ENCODE data around the gene WWOX. TPM values are rescaled to one million over a fixed set of nuclear protein-coding genes. Genes with fewer than 3 reads are reported as not detected.
A peak's percentile ranks its signal among the peaks of the same experiment; 100 is the strongest.

The WWOX gene
- total and polyA plus RNA-seq, 2 of the 13 experiments (the other 11 are each of a cell fraction or from before 2014, with no cell fraction given), result 9.1 to 37.4 TPM

DNA sequence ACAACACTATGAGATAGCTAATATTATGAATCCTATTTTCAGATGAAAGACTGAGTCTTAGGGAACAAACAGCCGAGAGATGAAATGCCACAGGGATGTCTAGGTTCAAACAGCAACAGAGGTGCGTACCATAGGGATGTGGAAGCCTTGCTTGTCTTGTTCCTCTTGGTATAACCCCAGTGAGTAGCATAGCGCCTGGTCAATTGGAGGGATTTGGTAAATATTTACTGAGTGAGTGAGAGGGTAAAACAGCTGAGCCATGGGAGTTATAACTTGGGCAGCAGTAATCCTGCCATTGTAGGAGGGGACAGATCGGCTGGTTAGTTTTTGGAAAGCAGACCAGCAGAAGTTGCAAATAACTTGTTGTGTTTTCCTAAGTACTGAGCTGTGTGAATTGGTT is 80.2 kb downstream of the WWOX start (continued):
- TF ChIP-seq, protein P1, sequence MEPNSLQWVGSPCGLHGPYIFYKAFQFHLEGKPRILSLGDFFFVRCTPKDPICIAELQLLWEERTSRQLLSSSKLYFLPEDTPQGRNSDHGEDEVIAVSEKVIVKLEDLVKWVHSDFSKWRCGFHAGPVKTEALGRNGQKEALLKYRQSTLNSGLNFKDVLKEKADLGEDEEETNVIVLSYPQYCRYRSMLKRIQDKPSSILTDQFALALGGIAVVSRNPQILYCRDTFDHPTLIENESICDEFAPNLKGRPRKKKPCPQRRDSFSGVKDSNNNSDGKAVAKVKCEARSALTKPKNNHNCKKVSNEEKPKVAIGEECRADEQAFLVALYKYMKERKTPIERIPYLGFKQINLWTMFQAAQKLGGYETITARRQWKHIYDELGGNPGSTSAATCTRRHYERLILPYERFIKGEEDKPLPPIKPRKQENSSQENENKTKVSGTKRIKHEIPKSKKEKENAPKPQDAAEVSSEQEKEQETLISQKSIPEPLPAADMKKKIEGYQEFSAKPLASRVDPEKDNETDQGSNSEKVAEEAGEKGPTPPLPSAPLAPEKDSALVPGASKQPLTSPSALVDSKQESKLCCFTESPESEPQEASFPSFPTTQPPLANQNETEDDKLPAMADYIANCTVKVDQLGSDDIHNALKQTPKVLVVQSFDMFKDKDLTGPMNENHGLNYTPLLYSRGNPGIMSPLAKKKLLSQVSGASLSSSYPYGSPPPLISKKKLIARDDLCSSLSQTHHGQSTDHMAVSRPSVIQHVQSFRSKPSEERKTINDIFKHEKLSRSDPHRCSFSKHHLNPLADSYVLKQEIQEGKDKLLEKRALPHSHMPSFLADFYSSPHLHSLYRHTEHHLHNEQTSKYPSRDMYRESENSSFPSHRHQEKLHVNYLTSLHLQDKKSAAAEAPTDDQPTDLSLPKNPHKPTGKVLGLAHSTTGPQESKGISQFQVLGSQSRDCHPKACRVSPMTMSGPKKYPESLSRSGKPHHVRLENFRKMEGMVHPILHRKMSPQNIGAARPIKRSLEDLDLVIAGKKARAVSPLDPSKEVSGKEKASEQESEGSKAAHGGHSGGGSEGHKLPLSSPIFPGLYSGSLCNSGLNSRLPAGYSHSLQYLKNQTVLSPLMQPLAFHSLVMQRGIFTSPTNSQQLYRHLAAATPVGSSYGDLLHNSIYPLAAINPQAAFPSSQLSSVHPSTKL (CRISPR knock-in tag; IDR thresholded peaks at IDR 0.05), result peak; percentile 81
- peak; percentile 57; the same call in 1 of the 2 replicates for TF ChIP-seq ZNF12 (CRISPR knock-in tag; IDR thresholded peaks at IDR 0.05)
- no peak for TF ChIP-seq SAFB2 (CRISPR knock-in tag; IDR thresholded peaks at IDR 0.05; ENCODE audit: borderline replicate concordance, low read depth)
- TF ChIP-seq, protein P2, sequence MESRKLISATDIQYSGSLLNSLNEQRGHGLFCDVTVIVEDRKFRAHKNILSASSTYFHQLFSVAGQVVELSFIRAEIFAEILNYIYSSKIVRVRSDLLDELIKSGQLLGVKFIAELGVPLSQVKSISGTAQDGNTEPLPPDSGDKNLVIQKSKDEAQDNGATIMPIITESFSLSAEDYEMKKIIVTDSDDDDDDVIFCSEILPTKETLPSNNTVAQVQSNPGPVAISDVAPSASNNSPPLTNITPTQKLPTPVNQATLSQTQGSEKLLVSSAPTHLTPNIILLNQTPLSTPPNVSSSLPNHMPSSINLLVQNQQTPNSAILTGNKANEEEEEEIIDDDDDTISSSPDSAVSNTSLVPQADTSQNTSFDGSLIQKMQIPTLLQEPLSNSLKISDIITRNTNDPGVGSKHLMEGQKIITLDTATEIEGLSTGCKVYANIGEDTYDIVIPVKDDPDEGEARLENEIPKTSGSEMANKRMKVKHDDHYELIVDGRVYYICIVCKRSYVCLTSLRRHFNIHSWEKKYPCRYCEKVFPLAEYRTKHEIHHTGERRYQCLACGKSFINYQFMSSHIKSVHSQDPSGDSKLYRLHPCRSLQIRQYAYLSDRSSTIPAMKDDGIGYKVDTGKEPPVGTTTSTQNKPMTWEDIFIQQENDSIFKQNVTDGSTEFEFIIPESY (CRISPR knock-in tag; IDR thresholded peaks at IDR 0.05), result peak; percentile 68; the same call in 1 of the 2 replicates
- peak; percentile 27; the same call in 1 of the 2 replicates for TF ChIP-seq KDM1A (CRISPR knock-in tag; IDR thresholded peaks at IDR 0.05)
- 0 out of 4 replicates have a peak, but pooled peaks of 1 of the 2 experiments have one; percentile 21 for TF ChIP-seq KLF16 (CRISPR knock-in tag; IDR thresholded peaks at IDR 0.05)
- TF ChIP-seq, protein P3, sequence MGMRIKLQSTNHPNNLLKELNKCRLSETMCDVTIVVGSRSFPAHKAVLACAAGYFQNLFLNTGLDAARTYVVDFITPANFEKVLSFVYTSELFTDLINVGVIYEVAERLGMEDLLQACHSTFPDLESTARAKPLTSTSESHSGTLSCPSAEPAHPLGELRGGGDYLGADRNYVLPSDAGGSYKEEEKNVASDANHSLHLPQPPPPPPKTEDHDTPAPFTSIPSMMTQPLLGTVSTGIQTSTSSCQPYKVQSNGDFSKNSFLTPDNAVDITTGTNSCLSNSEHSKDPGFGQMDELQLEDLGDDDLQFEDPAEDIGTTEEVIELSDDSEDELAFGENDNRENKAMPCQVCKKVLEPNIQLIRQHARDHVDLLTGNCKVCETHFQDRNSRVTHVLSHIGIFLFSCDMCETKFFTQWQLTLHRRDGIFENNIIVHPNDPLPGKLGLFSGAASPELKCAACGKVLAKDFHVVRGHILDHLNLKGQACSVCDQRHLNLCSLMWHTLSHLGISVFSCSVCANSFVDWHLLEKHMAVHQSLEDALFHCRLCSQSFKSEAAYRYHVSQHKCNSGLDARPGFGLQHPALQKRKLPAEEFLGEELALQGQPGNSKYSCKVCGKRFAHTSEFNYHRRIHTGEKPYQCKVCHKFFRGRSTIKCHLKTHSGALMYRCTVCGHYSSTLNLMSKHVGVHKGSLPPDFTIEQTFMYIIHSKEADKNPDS (CRISPR knock-in tag; IDR thresholded peaks at IDR 0.05), result no peak
- no peak for TF ChIP-seq PHF21A (CRISPR knock-in tag; IDR thresholded peaks at IDR 0.05)
- TF ChIP-seq NR2F6 (IDR thresholded peaks at IDR 0.05), result no peak
- TF ChIP-seq NR2F6 (CRISPR knock-in tag; IDR thresholded peaks at IDR 0.05), result 0 out of 2 replicates have a peak, but pooled peaks have one; percentile 9
- peak; percentile 29; the same call in 1 of the 2 replicates for TF ChIP-seq ZNF792 (CRISPR knock-in tag; IDR thresholded peaks at IDR 0.05)
- TF ChIP-seq, protein P4, sequence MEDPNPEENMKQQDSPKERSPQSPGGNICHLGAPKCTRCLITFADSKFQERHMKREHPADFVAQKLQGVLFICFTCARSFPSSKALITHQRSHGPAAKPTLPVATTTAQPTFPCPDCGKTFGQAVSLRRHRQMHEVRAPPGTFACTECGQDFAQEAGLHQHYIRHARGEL (CRISPR knock-in tag; IDR thresholded peaks at IDR 0.05), result no peak
- TF ChIP-seq, protein P5, sequence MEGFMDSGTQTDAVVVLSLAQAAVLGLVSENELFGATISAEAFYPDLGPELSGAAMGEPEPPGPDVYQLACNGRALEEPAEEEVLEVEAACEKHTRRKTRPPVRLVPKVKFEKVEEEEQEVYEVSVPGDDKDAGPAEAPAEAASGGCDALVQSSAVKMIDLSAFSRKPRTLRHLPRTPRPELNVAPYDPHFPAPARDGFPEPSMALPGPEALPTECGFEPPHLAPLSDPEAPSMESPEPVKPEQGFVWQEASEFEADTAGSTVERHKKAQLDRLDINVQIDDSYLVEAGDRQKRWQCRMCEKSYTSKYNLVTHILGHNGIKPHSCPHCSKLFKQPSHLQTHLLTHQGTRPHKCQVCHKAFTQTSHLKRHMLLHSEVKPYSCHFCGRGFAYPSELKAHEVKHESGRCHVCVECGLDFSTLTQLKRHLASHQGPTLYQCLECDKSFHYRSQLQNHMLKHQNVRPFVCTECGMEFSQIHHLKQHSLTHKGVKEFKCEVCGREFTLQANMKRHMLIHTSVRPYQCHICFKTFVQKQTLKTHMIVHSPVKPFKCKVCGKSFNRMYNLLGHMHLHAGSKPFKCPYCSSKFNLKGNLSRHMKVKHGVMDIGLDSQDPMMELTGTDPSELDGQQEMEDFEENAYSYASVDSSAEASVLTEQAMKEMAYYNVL (CRISPR knock-in tag; IDR thresholded peaks at IDR 0.05; ENCODE audit: borderline replicate concordance), result peak; percentile 56; the same call in 1 of the 2 replicates
- TF ChIP-seq, protein P6, sequence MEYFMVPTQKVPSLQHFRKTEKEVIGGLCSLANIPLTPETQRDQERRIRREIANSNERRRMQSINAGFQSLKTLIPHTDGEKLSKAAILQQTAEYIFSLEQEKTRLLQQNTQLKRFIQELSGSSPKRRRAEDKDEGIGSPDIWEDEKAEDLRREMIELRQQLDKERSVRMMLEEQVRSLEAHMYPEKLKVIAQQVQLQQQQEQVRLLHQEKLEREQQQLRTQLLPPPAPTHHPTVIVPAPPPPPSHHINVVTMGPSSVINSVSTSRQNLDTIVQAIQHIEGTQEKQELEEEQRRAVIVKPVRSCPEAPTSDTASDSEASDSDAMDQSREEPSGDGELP (IDR thresholded peaks at IDR 0.05; ENCODE audit: borderline replicate concordance, low read depth), result peak; percentile 89
- TF ChIP-seq FOXP1 (IDR thresholded peaks at IDR 0.05), result no peak
- peak; percentile 53 for TF ChIP-seq FOXP1 (CRISPR knock-in tag; IDR thresholded peaks at IDR 0.05)
- no peak for TF ChIP-seq RFX1 (IDR thresholded peaks at IDR 0.05)
